Activated T-cell treated with anti-CD3 and anti-CD28 coated beads for 4 hours (primary cell): Measurements from ENCODE around the gene NRXN3.

Experiments used
- DNase-seq: peaks from one replicate; pipeline ENCODE4 v3.0.0-alpha.2; 2020

The NRXN3 gene

DNA sequence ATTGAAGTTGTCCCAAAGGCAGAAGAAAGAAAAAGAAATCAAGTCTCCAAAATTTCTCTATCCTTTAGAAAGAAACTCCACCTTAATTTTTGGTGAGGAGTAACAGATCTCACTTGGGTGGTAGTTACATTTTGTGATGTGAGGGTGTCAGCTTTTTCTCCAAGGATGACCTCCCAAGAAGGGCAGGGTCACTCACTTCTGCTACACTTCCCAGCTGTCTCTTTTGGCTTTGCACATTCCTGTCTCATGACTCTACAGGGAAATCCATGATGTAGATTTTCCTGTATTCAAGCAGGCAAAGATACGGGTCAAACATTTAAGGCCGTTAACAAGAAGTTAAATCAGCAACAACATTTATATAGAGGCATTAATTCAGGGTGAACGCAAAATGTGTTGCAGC is 1016.4 kb downstream of the NRXN3 start:
- DNase-seq: no peak

DNA sequence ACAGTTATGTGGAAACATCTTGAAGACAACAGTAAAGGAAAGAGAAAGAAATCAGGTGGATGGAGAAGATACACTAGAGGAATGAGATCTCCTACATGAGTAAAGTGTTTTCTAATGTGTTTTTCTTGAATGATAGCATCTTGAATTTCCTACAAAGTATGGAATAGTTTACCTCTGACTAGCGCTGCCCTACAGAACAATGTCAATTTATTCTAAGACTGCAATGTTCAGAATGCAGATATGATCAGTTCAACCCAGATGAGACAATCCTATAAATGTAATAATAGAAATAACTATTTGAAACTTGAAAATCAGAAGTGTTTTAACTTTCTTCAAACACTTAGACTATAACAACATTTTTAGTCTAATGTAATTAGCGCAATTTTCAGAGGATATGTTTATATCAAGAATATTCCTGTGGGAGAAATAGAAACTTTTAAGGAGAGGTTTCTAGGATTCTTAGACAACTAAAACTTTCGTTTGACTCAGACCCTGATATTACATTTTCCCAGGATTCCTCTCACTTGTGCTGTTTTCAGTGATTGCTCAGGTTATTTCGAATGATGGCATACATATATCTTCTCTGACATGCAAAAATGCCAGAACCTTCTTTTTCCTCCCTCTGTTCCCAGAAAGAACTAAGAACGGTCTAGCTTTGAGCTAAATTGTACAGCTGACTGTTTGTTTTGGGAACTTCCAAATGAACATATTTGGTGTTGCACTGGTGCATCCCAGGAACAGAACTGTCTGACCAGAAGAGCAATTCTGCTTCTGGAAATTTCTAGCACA is 1023.7 kb downstream of the NRXN3 start:
- DNase-seq: no peak

DNA sequence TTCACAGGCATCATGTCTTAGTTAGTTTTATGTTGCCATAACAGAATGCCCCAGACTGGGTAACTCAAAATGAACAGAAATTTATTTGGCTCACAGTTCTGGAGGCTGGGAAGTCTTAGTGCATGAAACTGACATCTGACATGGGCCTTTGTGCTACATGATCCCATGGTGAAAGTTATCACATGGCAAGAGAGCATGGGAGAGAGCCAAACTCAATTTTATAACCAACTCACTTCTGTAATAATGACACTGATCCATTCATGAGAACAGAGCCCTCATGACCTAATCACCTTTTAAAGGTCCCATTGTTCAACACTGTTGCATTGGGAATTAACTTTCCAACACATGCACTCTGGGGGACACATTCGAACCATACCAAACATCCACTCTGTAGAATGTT is 1026.0 kb downstream of the NRXN3 start:
- no peak for DNase-seq

- DNase-seq: no peak
Observed at GRCh38 chr14:79197516-79197915, 1027.3 kb downstream of the NRXN3 start.

GRCh38 chr14:79199217-79199616 is 1029.0 kb downstream of the NRXN3 start:
- no peak for DNase-seq

DNA sequence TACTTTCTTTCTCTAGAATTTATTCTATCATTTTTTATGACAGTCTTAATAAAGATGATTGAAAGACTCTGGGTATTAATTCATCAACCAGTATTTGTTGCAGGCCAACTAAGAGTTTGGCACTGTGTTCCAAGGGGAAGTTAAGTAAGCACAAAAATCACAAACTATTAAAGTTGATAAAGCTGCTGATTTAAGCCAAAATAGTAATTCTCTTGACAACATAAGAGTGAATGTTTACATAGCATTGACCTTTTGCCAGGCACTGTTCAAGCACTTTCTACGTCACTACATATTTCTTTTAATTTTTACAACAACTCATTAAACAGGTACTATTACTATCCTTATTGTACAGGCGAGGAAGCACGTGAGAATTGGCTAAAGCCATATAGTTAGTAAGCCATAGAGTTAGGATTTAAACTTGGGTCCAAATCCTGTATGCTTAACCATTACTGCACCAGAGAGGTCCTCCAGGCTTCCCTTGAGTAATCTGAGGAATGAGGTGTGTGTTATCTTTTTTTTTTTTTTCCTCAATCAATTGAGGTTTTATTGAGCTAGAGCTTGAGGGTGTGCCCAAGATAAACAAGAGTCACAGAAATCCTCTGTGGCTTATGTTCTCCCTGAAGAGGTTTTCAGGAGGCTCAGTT is 1031.5 kb downstream of the NRXN3 start:
- DNase-seq: no peak

DNA sequence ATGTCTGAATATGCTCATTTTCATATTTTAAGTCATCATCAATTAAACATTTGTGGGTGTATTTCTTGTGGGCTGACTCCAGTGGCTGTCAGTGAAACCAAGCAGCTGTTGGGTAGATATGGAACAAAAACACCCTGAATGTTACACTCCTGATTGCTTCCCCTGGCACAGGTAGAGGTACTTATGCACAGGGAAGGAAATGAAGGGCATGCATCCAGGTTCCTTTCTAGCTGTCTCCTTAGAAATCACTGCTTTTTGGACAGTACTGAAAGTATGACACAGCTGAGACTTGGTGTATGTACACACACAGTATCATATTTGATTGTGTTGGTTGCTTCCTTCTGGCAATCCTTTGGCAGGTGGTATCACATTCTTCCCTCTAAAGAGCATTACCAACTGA is 1034.4 kb downstream of the NRXN3 start:
- no peak for DNase-seq

GRCh38 chr14:79209418-79209817 is 1039.2 kb downstream of the NRXN3 start:
- DNase-seq: no peak

- DNase-seq: no peak
Observed at GRCh38 chr14:79225815-79226214, 1055.6 kb downstream of the NRXN3 start.

DNA sequence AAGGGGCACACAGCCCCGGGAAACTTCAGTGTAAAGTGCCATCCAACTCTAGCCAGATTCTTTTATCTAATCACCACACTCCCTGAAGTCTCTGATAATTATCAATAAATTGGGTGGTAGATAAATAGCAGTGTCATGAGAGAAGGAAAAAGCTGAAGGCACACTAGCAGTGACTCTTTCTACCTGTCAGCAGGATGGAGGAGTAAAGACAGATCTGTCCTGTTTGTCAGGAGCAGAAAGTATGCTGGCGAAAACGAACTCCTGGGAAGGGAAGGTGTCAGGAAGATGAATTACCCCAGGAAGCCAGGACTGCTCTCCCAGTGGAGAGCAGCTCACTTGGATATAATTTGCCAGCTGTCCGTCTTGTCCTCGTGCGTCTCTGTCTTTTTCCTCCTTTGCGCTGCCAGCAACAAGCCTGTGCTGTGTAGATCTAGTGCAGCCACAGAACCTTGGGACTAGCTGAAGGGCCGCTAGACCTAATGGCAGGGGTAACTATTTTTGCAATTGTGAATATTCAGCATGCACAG is 1059.3 kb downstream of the NRXN3 start:
- no peak for DNase-seq

- no peak for DNase-seq
Observed at GRCh38 chr14:79242666-79243065, 1072.5 kb downstream of the NRXN3 start.

DNA sequence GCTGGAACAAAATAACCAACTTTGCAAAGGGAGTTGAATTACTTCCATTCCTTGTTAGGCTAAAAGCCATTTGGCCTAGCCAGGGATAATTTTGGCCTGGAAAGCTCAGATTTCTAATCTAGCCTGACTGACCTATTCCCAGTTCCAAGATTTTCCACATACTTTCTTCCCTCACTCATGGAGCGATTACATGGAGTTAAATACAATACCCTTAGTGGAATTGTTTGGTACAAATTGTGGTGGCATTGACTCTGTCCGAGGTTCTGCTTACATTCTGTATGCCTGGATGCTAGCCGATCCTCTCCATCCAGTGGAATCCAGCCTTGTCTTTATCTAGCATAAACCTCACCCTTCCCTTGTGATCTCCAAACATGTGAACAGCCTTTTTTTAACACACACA is 1076.0 kb downstream of the NRXN3 start:
- no peak for DNase-seq

DNA sequence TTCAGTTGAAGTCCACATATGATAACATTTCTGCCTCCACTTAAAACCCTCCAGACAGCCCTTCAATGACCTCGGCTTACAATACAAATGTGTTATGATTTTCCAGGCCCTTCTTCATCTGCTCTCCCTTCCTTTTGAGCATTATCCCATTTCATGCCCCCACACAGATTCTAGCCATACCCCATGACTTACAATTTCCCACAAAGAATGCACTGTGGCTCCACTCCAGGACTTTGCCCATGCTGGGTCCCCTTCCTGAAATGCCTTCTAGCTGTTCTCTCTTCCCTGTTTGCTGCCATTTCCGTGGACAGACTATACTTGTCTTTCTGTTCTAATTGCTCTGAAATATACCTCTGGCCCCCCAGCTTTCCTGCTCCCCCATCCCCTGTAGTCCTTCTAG is 1078.0 kb downstream of the NRXN3 start:
- DNase-seq: no peak

DNA sequence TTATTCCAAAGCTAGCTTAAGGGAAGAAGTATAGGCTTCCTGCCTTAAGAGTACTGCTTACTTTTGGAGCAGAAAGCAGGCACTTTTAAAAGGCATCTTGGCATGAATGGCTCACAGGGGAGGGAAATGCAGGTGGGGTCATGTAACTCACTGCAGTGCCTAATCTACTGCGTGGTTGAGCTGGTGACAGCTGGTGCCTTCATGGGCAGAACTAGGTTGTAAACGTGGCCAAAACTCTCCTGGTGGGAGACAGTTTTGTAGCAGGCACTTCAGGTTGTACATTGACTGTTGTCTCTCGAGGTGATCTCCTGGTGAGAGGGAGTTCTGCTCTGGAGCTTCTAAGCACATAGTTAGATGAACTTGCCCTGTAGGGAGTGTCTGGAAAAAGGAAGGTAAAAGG is 1078.6 kb downstream of the NRXN3 start:
- DNase-seq: no peak

- no peak for DNase-seq
Observed at GRCh38 chr14:79251278-79251677, 1081.1 kb downstream of the NRXN3 start.

DNA sequence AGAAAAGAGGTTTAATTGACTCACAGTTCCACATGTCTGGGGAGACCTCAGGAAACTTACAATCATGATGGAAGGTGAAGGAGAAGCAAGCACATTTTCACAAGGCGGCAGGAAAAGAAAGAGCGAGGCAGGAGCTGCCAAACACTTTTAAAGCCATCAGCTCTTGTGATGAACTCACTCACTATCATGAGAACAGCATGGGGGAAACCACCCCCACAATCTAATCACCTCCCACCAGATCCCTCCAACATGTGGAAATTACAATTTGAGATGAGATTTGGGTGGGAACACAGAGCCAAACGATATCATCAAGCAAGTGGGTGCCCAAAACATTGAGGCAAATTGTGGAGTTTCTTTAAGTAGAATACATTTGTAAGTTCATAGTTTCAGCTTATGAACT is 1083.4 kb downstream of the NRXN3 start:
- no peak for DNase-seq

GRCh38 chr14:79254069-79254775 is 1084.0 kb downstream of the NRXN3 start:
- no peak for DNase-seq

- no peak for DNase-seq
Observed at GRCh38 chr14:79256380-79256779, 1086.2 kb downstream of the NRXN3 start.

DNA sequence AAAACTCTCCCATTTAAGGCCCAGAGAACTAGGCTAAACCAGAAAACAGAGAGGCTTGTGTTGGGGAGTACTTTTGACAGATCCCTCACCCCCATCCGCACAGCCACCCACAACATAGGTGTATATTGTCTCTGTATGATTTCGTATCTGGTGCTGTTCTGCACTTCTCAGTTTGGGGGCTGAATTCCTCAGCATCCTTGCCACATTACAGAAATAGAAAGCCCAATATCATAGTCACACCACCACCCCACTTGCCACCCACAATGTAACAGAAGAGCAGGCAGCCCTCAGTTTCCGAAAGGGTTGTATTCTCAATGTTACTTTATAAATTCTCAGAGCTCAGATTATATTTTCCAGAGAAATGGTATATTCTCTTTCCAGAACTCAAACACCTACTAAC is 1090.2 kb downstream of the NRXN3 start:
- no peak for DNase-seq

DNA sequence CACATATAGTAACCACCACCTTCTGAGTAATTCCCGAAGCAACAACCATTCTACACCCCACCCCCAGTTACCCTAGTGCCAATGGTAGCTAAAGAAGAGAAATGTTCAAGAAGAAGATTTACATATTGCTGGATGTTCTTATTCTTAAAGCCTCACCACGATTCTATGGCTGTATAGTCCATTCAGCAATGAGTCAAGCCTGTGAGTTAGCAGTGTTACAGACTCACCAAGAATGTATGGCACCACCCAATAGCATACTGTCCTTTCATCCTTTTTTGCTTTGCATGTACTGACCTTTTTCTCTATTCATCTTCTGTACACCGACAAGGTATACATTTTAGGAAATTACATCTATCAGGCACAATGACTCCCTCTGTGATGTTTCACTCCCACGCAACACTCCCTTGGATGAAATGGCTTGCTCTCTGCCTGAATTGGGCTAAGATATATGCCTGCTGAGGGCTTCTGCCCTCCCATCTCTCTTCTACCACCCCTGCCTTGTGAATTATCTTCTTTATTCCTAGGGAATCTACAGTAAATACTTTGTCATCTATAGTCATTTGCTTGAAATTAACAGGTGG is 1095.3 kb downstream of the NRXN3 start:
- no peak for DNase-seq

DNA sequence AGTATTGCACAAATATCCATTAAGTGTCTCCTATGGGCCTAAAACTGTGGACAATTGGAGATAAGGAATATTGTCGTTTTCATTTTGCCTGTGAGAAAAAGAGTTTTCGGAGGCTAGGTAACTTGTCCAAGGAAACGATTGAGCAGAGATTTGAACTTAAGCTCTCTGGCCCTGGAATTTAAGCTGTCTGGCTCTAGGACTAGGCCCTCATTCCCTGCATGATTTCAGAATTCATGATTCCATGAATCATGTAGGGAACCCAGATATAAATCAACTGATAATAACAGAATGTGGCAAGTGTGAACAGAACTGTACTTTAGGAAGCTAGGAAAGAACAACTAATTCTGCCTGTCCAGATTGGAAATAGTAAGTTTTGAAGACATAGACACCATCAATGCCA is 1100.2 kb downstream of the NRXN3 start:
- no peak for DNase-seq

DNA sequence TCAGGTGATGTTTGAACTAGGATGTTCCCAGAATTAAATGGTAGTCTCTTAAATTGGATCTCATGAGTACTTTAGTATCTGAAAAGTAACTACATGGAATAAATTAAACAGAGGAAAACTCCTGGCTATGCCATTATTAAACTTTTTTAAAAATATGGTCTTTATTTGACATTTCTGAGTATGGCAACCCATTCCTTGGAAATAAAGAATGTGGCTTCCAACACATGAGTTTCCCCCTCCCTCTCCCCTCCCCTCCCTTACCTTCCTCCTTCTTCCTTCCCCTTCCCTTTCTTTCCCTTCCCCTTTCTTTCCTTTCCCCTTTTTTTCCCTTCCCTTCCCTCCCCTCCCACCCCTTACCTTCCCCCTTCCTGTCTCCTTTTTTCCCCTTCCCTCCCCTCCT is 1100.9 kb downstream of the NRXN3 start:
- no peak for DNase-seq

DNA sequence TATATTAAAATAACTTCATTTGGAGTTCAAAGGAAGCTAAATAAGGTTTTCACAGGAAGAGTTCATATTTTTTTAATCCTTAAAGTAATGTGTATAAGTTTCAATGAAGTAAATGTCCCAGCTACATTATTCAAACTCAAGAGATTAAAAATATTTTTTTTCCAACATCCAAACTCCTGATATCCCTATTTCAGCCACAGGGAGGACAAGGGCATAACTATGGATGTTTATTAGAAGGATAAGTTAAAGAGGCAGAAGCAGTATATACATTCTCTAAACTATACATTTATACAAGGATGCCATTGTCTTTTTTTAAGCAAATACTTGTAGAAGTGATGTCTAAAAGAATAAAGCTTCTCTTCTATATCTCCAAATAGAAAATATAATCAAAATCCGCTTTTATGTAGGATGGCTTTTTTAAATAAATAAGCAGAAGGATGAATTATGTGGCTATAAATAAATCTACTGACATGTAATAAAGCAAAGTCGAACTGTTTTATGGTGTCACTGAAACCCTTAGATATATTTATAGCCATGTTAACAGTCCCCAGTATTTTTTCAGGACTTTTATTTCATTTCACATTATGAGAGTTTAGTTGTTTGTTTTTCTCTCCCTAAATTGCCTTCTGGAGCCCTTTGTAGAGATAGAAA is 1104.6 kb downstream of the NRXN3 start:
- DNase-seq: no peak
